H1 (cell line): Measurements from ENCODE around the gene RADIL. TPM values are rescaled to one million over a fixed set of nuclear protein-coding genes. Genes with fewer than 3 reads are reported as not detected.

Experiments used
- BCL11A ChIP-seq, 2 experiments: IDR thresholded peaks; one replicate each; pipeline ENCODE4 v1.6.1; 2011; ENCODE audit warnings: low read depth in 2 of 2, low read length in 2 of 2, mild to moderate bottlenecking in 2 of 2
- CBX5 ChIP-seq: fragments of 300-800, 300-1000 bp; sonication (generic); IDR thresholded peaks from 2 replicates; pipeline ENCODE4 v1.7.1; 2016; ENCODE audit warnings: antibody characterized with exemption, low read length, low read depth
- CREB1 ChIP-seq: IDR thresholded peaks from 2 replicates; pipeline ENCODE4 v1.6.1; 2012; ENCODE audit warnings: inconsistent platforms
- NANOG ChIP-seq: IDR thresholded peaks from 2 replicates; pipeline ENCODE4 v1.6.1; 2011; ENCODE audit warnings: low read length, low read depth, mild to moderate bottlenecking, inconsistent platforms; ENCODE audit not compliant: insufficient read depth, poor library complexity, severe bottlenecking
- NRF1 ChIP-seq: IDR thresholded peaks from 2 replicates; pipeline ENCODE4 v1.6.1; 2011; ENCODE audit warnings: mild to moderate bottlenecking, low read depth, low read length, improper control_type of control experiment
- RFX5 ChIP-seq: IDR thresholded peaks from 2 replicates; pipeline ENCODE4 v1.6.1; 2011; ENCODE audit warnings: low read depth, low read length, improper control_type of control experiment, borderline replicate concordance
- SIX5 ChIP-seq: IDR thresholded peaks from 2 replicates; pipeline ENCODE4 v1.6.1; 2011; ENCODE audit warnings: mild to moderate bottlenecking, low read depth, low read length
- SP4 ChIP-seq: IDR thresholded peaks from 2 replicates; pipeline ENCODE4 v1.6.1; 2012; ENCODE audit warnings: low read length, inconsistent platforms
- TAF1 ChIP-seq: IDR thresholded peaks from 2 replicates; pipeline ENCODE4 v1.6.1; 2011; ENCODE audit warnings: mild to moderate bottlenecking, low read depth, low read length
- TCF12 ChIP-seq: IDR thresholded peaks from 2 replicates; pipeline ENCODE4 v1.6.1; 2011; ENCODE audit warnings: low read depth, mild to moderate bottlenecking, low read length
- polyA plus RNA-seq, 7 experiments: library from polyadenylated mRNA; depleted of rRNA in 3 of 7; stranded (reverse) in 5 of 7; unstranded in 2 of 7; fragments of >200 nt in 5 of 7; fragments of 200-250 nt in 2 of 7; gene quantifications; 1 replicate in 5 of 7; 2 replicates in 1 of 7; 4 replicates in 1 of 7; pipeline versions ENCODE4 v1.2.1 to v1.2.3, GENCODE V29; 2011 to 2013; ENCODE audit warnings: missing spikeins in 2 of 7, mixed read lengths in 2 of 7
- total RNA-seq: library from RNA; stranded (reverse); fragmentation: NEBNext Ultra II Directional; extraction: Animal tissue kit (Norgen Biotek cat#: 25700); gene quantifications from 2 replicates; pipeline ENCODE4 v1.2.1, GENCODE V29; 2021
- TF ChIP-seq, protein P1 (sequence below): fragments of 300-600 bp; sonication (generic); IDR thresholded peaks from 2 replicates; pipeline ENCODE4 v1.7.1; 2012; ENCODE audit warnings: low read length, moderate library complexity, mild to moderate bottlenecking, inconsistent platforms; ENCODE audit not compliant: insufficient replicate concordance
- TF ChIP-seq, protein P2 (sequence below): IDR thresholded peaks from 2 replicates; pipeline ENCODE4 v1.6.1; 2012; ENCODE audit warnings: inconsistent platforms

RADIL gene
- total and polyA plus RNA-seq, 2 of the 8 experiments (the other 6 are each of a cell fraction or from before 2014, with no cell fraction given), result 5.0 to 5.4 TPM

DNA sequence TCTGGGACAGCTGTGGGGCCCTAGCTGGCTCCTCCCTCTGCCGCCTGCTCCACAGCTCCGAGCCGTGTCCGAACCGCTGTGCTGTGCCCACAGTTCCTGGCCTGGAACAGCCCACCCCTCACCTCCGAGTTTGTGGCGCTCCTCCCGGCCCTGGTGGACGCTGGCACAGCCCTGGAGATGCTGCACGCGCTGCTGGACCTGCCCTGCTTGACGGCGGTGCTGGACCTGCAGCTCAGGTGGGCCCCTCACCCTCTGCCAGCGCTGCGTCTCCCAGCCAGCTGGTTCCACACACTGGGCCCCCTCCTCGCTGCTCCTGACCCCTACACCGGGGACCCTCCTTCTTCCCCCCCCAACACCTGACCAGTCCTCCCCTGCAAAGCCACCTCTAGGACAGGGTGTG, 96.0 kb downstream of the RADIL start (continued):
- TF ChIP-seq, protein P1, sequence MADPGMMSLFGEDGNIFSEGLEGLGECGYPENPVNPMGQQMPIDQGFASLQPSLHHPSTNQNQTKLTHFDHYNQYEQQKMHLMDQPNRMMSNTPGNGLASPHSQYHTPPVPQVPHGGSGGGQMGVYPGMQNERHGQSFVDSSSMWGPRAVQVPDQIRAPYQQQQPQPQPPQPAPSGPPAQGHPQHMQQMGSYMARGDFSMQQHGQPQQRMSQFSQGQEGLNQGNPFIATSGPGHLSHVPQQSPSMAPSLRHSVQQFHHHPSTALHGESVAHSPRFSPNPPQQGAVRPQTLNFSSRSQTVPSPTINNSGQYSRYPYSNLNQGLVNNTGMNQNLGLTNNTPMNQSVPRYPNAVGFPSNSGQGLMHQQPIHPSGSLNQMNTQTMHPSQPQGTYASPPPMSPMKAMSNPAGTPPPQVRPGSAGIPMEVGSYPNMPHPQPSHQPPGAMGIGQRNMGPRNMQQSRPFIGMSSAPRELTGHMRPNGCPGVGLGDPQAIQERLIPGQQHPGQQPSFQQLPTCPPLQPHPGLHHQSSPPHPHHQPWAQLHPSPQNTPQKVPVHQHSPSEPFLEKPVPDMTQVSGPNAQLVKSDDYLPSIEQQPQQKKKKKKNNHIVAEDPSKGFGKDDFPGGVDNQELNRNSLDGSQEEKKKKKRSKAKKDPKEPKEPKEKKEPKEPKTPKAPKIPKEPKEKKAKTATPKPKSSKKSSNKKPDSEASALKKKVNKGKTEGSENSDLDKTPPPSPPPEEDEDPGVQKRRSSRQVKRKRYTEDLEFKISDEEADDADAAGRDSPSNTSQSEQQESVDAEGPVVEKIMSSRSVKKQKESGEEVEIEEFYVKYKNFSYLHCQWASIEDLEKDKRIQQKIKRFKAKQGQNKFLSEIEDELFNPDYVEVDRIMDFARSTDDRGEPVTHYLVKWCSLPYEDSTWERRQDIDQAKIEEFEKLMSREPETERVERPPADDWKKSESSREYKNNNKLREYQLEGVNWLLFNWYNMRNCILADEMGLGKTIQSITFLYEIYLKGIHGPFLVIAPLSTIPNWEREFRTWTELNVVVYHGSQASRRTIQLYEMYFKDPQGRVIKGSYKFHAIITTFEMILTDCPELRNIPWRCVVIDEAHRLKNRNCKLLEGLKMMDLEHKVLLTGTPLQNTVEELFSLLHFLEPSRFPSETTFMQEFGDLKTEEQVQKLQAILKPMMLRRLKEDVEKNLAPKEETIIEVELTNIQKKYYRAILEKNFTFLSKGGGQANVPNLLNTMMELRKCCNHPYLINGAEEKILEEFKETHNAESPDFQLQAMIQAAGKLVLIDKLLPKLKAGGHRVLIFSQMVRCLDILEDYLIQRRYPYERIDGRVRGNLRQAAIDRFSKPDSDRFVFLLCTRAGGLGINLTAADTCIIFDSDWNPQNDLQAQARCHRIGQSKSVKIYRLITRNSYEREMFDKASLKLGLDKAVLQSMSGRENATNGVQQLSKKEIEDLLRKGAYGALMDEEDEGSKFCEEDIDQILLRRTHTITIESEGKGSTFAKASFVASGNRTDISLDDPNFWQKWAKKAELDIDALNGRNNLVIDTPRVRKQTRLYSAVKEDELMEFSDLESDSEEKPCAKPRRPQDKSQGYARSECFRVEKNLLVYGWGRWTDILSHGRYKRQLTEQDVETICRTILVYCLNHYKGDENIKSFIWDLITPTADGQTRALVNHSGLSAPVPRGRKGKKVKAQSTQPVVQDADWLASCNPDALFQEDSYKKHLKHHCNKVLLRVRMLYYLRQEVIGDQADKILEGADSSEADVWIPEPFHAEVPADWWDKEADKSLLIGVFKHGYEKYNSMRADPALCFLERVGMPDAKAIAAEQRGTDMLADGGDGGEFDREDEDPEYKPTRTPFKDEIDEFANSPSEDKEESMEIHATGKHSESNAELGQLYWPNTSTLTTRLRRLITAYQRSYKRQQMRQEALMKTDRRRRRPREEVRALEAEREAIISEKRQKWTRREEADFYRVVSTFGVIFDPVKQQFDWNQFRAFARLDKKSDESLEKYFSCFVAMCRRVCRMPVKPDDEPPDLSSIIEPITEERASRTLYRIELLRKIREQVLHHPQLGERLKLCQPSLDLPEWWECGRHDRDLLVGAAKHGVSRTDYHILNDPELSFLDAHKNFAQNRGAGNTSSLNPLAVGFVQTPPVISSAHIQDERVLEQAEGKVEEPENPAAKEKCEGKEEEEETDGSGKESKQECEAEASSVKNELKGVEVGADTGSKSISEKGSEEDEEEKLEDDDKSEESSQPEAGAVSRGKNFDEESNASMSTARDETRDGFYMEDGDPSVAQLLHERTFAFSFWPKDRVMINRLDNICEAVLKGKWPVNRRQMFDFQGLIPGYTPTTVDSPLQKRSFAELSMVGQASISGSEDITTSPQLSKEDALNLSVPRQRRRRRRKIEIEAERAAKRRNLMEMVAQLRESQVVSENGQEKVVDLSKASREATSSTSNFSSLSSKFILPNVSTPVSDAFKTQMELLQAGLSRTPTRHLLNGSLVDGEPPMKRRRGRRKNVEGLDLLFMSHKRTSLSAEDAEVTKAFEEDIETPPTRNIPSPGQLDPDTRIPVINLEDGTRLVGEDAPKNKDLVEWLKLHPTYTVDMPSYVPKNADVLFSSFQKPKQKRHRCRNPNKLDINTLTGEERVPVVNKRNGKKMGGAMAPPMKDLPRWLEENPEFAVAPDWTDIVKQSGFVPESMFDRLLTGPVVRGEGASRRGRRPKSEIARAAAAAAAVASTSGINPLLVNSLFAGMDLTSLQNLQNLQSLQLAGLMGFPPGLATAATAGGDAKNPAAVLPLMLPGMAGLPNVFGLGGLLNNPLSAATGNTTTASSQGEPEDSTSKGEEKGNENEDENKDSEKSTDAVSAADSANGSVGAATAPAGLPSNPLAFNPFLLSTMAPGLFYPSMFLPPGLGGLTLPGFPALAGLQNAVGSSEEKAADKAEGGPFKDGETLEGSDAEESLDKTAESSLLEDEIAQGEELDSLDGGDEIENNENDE, result no peak
- TF ChIP-seq TCF12 (no peak), CBX5 (no peak), CREB1 (no peak), BCL11A (IDR thresholded peaks at IDR 0.05; ENCODE audit: low read depth in 2 of 2, low read length in 2 of 2) (no peak), NRF1 (no peak), TAF1 (no peak), SP4 (no peak), RFX5 (no peak), NANOG (no peak), SIX5 (no peak)
- TF ChIP-seq, protein P2, sequence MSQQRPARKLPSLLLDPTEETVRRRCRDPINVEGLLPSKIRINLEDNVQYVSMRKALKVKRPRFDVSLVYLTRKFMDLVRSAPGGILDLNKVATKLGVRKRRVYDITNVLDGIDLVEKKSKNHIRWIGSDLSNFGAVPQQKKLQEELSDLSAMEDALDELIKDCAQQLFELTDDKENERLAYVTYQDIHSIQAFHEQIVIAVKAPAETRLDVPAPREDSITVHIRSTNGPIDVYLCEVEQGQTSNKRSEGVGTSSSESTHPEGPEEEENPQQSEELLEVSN, result no peak
